ENCODE results near the gene MPDZ.

The MPDZ gene

DNA sequence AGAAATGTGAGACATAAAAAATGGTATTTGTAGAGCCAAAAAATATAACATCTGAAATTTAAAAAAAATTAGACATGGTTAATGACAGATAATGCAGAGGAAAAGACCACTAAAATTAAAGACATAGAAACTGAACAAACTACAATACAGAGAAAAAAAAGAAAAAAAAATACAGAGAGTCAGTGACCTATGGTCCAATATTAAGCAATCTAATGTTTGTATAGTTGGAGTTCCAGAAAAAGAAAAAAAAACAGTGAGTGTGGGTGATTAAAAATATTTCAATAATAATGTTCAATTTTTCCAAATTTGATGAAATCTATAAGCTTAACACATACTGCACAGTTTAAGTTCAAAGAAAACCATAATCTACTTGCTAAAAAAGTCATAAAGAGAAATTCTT is 207.6 kb downstream of the MPDZ start:
- DNase-seq: no peak

DNA sequence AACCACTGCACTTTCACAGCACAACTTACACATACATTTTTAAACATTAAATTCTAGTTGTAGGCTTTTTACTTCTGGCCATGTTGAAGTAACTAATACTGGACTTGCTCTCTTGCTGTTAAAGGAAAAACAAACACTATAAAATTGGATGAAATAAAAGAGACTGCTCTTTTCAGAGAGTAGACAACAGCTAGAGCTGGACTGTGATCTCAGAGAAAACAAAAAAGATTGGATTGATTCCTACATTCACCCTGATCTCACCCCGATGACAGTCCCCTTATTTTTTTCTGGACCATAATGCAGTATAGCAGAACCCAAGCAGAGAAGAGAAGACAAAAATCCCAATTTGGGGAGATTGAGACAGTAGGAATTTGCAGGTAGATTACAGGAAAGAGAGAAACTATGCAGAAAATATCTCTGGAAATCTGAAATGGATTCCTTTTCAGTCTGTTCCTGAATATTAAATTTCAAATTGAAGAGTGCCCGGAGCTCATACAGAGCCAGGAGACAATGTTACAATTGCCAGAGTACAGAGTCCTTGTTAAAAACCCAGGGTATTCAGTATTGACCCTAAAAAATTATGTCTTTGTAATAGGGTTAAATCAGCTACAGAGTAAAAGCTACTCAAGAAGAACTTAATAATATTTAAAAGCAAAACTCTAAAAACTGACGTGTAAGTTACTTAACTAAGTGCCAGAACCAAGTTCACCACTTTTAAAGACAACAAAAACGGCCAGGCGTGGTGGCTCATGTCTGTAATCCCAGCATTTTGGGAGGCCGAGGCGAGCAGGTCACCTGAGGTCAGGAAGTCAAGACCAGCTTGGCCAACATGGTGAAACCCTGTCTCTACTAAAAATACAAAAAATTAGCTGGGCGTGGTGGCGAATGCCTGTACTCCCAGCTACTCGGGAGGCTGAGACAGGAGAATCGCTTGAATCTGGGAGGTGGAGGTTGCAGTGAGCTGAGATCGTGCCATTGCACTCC is 208.6 kb downstream of the MPDZ start:
- DNase-seq: no peak

DNA sequence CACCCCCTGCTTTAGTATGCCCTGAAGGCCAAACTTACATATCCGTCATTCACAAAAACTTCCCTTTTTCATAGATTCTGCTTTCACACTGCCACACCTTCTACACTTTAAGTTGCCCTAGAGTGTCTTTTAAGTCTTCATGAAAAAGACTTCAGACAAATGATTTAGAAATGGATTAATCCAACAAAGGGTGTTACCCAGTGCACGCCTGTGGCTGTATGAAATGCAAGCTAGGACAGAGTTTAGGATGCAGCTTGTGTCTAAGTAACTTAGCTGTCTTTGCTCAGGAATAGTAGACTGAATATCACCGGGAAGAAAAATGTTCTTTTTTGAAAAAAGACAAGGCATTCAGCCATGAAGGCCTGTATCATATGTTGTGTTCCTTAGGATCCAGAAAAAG is 210.0 kb downstream of the MPDZ start:
- DNase-seq: no peak

DNA sequence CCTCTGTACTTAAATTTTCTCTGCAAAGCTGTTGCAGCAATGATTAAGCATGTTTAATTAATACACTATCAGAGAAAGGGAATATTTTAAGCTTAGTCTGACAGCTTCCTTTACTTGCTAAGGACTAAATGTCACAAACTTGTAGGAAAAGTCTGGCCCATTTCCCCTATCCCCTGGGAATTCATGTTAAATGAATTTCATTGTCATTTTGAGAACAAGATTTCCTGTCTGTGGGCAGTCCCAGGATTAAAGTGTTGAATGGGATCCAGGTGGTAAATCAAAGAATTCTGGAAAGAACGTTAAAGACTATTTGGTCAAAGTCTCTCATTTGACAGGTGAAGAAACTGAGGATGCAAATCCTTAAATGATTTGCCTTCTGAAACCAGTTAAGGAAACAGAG is 214.8 kb downstream of the MPDZ start:
- no peak for DNase-seq

- DNase-seq: no peak
Measured at GRCh38 chr9:13063880-13064459, 215.5 kb downstream of the MPDZ start.

GRCh38 chr9:13061390-13061789 is 218.1 kb downstream of the MPDZ start:
- no peak for DNase-seq
